ENCODE results near the gene RBBP4.

- TF ChIP-seq PHF8 (CRISPR knock-in tag; IDR thresholded peaks at IDR 0.05) (no peak), EZH2 (conservative IDR thresholded peaks at IDR 0.05; ENCODE audit: low read depth, low read length) (peak; percentile 70; the same call in 1 of the 2 replicates), ETV5 (CRISPR knock-in tag; IDR thresholded peaks at IDR 0.05; ENCODE audit: borderline replicate concordance) (no peak), MTA1 (CRISPR knock-in tag; IDR thresholded peaks at IDR 0.05; ENCODE audit: borderline replicate concordance) (no peak), YY1 (IDR thresholded peaks at IDR 0.05; ENCODE audit: insufficient read depth, insufficient replicate concordance, low read depth, low read length) (no peak), ZNF260 (CRISPR knock-in tag; IDR thresholded peaks at IDR 0.05; ENCODE audit: borderline replicate concordance, low read depth) (no peak), PLRG1 (conservative IDR thresholded peaks at IDR 0.05) (no peak)
Observed at GRCh38 chr1:32703479-32704291, 52.7 kb downstream of the RBBP4 start.
